Measurements from ENCODE around the gene SLC35D2.

The SLC35D2 gene

DNA sequence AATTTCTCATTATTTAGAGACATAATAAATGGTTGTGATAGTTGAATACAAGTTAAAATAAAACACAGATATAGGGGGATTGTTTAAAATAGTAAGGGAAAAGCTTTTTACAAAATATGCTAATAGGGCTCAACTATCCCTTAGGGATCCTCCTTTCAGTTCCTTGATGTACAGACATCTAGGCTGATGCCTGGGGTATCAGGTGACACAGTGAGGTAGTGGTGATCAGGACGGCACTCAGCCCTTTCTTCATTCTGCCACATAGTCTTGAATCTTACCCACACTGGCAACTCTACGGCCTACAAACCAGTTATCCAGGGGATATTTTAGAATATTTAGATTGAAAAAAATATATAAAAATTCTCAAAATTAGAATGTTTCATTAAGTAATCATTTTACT, 12.5 kb upstream of the SLC35D2 start:
- Histone ChIP-seq H3K4me1 (ENCODE audit: control insufficient read depth in 1 of 2, insufficient read depth in 2 of 2, low read length in 2 of 2) (no peaks in the 10 kb centered on the region), H3K36me3 (ENCODE audit: control insufficient read depth in 1 of 2, insufficient read depth in 2 of 2, low read length in 2 of 2) (no peaks in the 10 kb centered on the region), H3K27ac (ENCODE audit: low read length) (no peak overlapping the region), H3K4me3 (ENCODE audit: low read depth in 1 of 2, low read length in 2 of 2) (no peak overlapping the region), H3K9me3 (ENCODE audit: control insufficient read depth in 1 of 2, low read length in 2 of 2) (no peaks in the 10 kb centered on the region), H3K27me3 (ENCODE audit: low read depth, low read length) (no peaks in the 10 kb centered on the region)

DNA sequence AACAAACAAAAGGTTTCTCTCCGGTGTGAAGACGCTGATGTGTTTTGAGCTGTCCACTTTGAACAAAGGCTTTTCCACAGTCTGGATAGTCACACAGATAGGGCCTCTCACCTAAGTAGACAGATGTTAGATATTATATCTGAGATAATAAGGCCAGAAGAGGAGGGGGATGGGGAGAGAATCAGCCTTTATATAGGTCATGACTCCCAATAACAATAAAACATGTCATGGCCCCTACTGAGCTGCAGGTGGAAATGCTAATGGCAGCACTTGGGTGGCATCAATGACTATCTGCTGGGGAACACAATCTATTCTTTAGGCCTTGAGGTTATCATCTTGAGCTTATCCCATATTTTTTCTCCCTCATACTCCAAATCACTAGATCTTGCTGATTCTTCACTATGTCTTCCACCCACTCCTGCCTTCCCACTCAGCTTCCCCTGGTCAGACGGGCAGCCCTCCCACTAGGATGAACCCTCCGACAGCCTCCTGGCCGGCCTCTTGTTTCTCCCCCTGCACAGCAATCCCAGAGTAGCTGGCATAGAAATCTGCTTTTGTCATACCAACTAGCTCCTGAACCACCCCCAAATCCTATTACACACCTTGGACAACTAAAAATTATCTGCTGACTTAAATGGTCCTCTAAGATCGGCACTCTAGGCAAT, 11.5 kb upstream of the SLC35D2 start:
- H3K27ac ChIP-seq (ENCODE audit: low read length) = no peak overlapping the region

DNA sequence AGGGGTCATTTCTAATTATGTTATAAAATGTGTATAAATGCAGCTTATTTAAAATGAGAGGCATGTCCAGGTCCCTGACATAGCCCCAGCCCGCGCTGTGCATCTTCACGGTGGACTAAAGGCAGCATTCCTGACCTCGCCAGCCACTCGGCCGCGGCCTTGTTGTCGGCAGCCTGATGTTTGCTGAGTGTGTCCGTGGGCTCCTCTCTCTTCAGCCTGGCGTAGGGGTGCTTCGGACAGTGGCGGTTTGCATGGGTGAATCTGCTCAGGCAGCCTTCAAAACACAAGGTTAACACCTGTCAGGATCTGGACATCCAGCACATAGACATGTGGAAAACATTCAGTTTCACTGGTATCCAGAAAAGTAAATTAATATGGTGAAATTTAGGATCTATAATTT, 8.8 kb upstream of the SLC35D2 start:
- H3K27ac ChIP-seq (ENCODE audit: low read length) = no peak overlapping the region
- H3K4me1 ChIP-seq (ENCODE audit: control insufficient read depth in 1 of 2, insufficient read depth in 2 of 2, low read length in 2 of 2) = no peaks in the 10 kb centered on the region
- H3K36me3 ChIP-seq (ENCODE audit: control insufficient read depth in 1 of 2, insufficient read depth in 2 of 2, low read length in 2 of 2) = no peaks in the 10 kb centered on the region
- H3K27me3 ChIP-seq (ENCODE audit: low read depth, low read length) = no peaks in the 10 kb centered on the region
- no peak overlapping the region for H3K4me3 ChIP-seq (ENCODE audit: low read depth in 1 of 2, low read length in 2 of 2)
- H3K9me3 ChIP-seq (ENCODE audit: control insufficient read depth in 1 of 2, low read length in 2 of 2) = no peaks in the 10 kb centered on the region

More for the DNA sequence above, 11.5 kb upstream of the SLC35D2 start:
- Histone ChIP-seq H3K36me3 (ENCODE audit: control insufficient read depth in 1 of 2, insufficient read depth in 2 of 2, low read length in 2 of 2) (no peaks in the 10 kb centered on the region), H3K4me3 (ENCODE audit: low read depth in 1 of 2, low read length in 2 of 2) (no peak overlapping the region), H3K27me3 (ENCODE audit: low read depth, low read length) (no peaks in the 10 kb centered on the region), H3K4me1 (ENCODE audit: control insufficient read depth in 1 of 2, insufficient read depth in 2 of 2, low read length in 2 of 2) (no peaks in the 10 kb centered on the region), H3K9me3 (ENCODE audit: control insufficient read depth in 1 of 2, low read length in 2 of 2) (no peaks in the 10 kb centered on the region)

DNA sequence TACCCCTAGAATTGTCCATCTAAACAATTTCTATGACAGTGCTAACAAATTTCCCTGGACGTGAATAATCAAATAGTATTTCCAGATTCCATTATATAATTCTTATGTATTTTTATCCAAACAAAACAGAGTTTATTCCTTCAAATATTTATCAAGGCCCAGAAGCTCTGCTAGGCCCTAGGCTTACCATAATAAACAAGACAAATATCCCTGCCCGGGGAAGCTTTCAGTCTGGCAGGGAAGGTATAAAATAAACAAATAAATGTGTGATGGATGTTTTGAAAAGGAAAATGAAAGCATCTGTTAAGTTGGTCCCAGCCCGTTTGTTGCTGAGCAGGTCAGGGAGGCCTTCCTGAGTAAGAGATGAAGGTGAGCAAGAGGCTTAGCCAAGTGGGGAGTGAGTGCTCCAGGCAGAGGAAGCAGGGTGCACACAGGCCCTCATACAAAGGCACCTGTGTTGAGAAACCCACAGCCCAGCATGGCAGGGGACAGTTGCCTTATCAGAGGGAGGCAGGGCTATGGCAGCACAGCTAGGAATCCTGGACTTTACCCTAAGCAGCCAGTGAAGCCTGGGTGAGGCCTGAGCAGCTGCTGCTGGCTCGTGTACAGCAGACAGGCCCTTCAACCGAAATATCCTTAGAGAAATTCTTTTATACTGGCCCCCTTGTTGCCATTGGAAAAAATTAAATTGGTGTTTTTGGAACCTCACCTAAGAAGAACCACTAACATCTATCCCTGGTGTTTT, 7.7 kb upstream of the SLC35D2 start:
- Histone ChIP-seq H3K4me3 (ENCODE audit: low read depth in 1 of 2, low read length in 2 of 2) (no peak overlapping the region), H3K27me3 (ENCODE audit: low read depth, low read length) (no peaks in the 10 kb centered on the region), H3K9me3 (ENCODE audit: control insufficient read depth in 1 of 2, low read length in 2 of 2) (no peaks in the 10 kb centered on the region), H3K36me3 (ENCODE audit: control insufficient read depth in 1 of 2, insufficient read depth in 2 of 2, low read length in 2 of 2) (no peaks in the 10 kb centered on the region), H3K27ac (ENCODE audit: low read length) (peak overlapping the region; percentile 71), H3K4me1 (ENCODE audit: control insufficient read depth in 1 of 2, insufficient read depth in 2 of 2, low read length in 2 of 2) (no peaks in the 10 kb centered on the region)

DNA sequence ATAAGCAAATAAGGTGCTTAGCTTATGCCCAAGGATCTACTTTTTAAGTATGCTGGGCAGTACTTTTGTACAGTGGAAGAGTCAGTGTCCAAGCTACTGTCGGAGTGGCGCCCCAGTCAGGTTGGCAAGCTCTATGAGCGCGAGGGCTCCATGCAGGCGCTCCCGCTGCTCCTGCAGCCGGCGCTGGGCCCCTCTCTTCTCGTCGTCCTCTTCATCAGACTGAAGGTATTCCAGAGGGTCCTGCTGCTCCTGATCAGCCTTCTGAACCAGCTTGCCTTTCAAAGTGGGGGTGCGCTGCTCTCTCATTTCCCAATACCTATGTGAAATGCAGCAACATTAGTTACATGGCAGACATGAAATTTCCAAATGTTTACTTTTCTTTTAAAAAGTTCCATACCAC, 4.6 kb upstream of the SLC35D2 start:
- no peak overlapping the region for H3K4me3 ChIP-seq (ENCODE audit: low read depth in 1 of 2, low read length in 2 of 2)
- no peaks in the 10 kb centered on the region for H3K36me3 ChIP-seq (ENCODE audit: control insufficient read depth in 1 of 2, insufficient read depth in 2 of 2, low read length in 2 of 2)
- no peak overlapping the region for H3K27ac ChIP-seq (ENCODE audit: low read length)
- H3K9me3 ChIP-seq (ENCODE audit: control insufficient read depth in 1 of 2, low read length in 2 of 2) = no peaks in the 10 kb centered on the region
- no peaks in the 10 kb centered on the region for H3K4me1 ChIP-seq (ENCODE audit: control insufficient read depth in 1 of 2, insufficient read depth in 2 of 2, low read length in 2 of 2)
- H3K27me3 ChIP-seq (ENCODE audit: low read depth, low read length) = no peaks in the 10 kb centered on the region

- no peak overlapping the region for H3K4me3 ChIP-seq (ENCODE audit: low read depth in 1 of 2, low read length in 2 of 2)
- no peaks in the 10 kb centered on the region for H3K9me3 ChIP-seq (ENCODE audit: control insufficient read depth in 1 of 2, low read length in 2 of 2)
- peaks cover 6 to 10% of the 10 kb centered on the region in 2 donors for H3K4me1 ChIP-seq (ENCODE audit: control insufficient read depth in 1 of 2, insufficient read depth in 2 of 2, low read length in 2 of 2)
- no peak overlapping the region for H3K27ac ChIP-seq (ENCODE audit: low read length)
- no peaks in the 10 kb centered on the region for H3K27me3 ChIP-seq (ENCODE audit: low read depth, low read length)
- H3K36me3 ChIP-seq (ENCODE audit: control insufficient read depth in 1 of 2, insufficient read depth in 2 of 2, low read length in 2 of 2) = no peaks in the 10 kb centered on the region
Observed at GRCh38 chr9:96386157-96386556, 2.6 kb upstream of the SLC35D2 start.

DNA sequence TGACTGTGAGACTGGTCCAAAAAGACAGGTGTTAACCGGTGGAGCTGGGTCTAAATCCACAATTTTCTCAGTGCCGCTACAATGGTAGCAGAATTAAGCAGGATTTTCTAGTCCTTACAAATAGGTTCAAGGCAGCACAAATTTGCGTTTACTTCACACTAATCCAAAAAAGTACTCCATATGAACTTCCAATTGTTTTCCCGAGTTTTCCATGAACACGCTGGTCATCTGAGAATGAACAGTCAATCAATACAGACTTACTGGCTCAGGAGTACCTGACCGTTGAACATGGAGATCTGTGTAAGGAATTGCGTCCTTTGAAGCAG, 709 bp downstream of the SLC35D2 start:
- Histone ChIP-seq H3K4me3 (ENCODE audit: low read depth in 1 of 2, low read length in 2 of 2) (peak overlapping the region; percentile 79 to 96), H3K27ac (ENCODE audit: low read length) (peak overlapping the region; percentile 88), H3K27me3 (ENCODE audit: low read depth, low read length) (no peaks in the 10 kb centered on the region), H3K9me3 (ENCODE audit: control insufficient read depth in 1 of 2, low read length in 2 of 2) (no peaks in the 10 kb centered on the region), H3K36me3 (ENCODE audit: control insufficient read depth in 1 of 2, insufficient read depth in 2 of 2, low read length in 2 of 2) (peaks cover 0 to under 1% of the 10 kb centered on the region in 2 donors), H3K4me1 (ENCODE audit: control insufficient read depth in 1 of 2, insufficient read depth in 2 of 2, low read length in 2 of 2) (peaks cover 6 to 10% of the 10 kb centered on the region in 2 donors)

DNA sequence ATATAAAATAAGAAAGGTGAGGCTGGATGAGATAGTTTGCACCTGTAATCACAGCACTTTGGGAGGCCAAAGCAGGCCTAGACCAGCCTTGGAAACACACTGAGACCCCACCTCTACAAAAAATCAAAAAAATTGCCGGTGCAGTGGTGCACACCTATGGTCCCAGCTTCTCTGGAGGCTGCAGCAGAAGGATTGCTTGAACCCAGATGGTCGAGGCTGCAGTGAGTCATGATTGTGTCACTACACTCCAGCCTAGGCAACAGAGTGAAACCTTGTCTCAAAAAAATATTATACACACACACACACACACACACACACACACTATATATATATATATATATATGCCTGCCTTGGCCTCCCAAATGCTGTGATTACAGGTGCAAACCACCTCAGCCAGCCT, 1.3 kb downstream of the SLC35D2 start:
- peaks cover 0 to 5% of the 10 kb centered on the region in 2 donors for H3K36me3 ChIP-seq (ENCODE audit: control insufficient read depth in 1 of 2, insufficient read depth in 2 of 2, low read length in 2 of 2)
- H3K27me3 ChIP-seq (ENCODE audit: low read depth, low read length) = no peaks in the 10 kb centered on the region
- H3K4me3 ChIP-seq (ENCODE audit: low read depth in 1 of 2, low read length in 2 of 2) = peak overlapping the region; percentile 79 to 96
- H3K27ac ChIP-seq (ENCODE audit: low read length) = peak overlapping the region; percentile 8
- H3K9me3 ChIP-seq (ENCODE audit: control insufficient read depth in 1 of 2, low read length in 2 of 2) = no peaks in the 10 kb centered on the region
- peaks cover 6 to 14% of the 10 kb centered on the region in 2 donors for H3K4me1 ChIP-seq (ENCODE audit: control insufficient read depth in 1 of 2, insufficient read depth in 2 of 2, low read length in 2 of 2)

DNA sequence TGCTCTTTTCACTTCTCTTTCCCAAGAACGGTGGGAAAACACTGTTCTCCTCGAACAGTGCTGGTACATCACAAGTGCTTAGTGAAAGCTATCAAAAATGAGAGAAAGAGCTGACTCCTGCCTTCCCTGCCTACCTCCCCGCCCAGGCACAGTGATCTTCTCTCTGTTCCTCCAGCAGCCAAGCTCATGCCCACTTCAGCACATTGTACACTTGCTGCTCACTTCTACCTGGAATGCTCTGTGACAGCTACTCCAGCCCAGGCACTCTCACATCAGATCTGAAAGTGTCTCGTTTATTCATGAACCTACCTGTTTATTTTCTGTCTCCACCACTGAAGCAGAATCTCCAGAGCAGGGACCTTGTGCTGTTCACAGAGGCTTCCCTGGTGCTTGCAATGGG, 1.8 kb downstream of the SLC35D2 start:
- H3K4me1 ChIP-seq (ENCODE audit: control insufficient read depth in 1 of 2, insufficient read depth in 2 of 2, low read length in 2 of 2) = peaks cover 6 to 14% of the 10 kb centered on the region in 2 donors
- peak overlapping the region; percentile 8 for H3K27ac ChIP-seq (ENCODE audit: low read length)
- H3K4me3 ChIP-seq (ENCODE audit: low read depth in 1 of 2, low read length in 2 of 2) = peak overlapping the region in 1 of 2 donors; percentile 23

GRCh38 chr9:96381125-96381524, 2.4 kb downstream of the SLC35D2 start:
- H3K9me3 ChIP-seq (ENCODE audit: control insufficient read depth in 1 of 2, low read length in 2 of 2) = no peaks in the 10 kb centered on the region
- no peak overlapping the region for H3K4me3 ChIP-seq (ENCODE audit: low read depth in 1 of 2, low read length in 2 of 2)
- H3K27me3 ChIP-seq (ENCODE audit: low read depth, low read length) = no peaks in the 10 kb centered on the region
- no peak overlapping the region for H3K27ac ChIP-seq (ENCODE audit: low read length)
- H3K4me1 ChIP-seq (ENCODE audit: control insufficient read depth in 1 of 2, insufficient read depth in 2 of 2, low read length in 2 of 2) = peaks cover 6 to 14% of the 10 kb centered on the region in 2 donors
- peaks cover 0 to 5% of the 10 kb centered on the region in 2 donors for H3K36me3 ChIP-seq (ENCODE audit: control insufficient read depth in 1 of 2, insufficient read depth in 2 of 2, low read length in 2 of 2)

More for the DNA sequence above, 1.8 kb downstream of the SLC35D2 start:
- H3K9me3 ChIP-seq (ENCODE audit: control insufficient read depth in 1 of 2, low read length in 2 of 2) = no peaks in the 10 kb centered on the region
- peaks cover 0 to 5% of the 10 kb centered on the region in 2 donors for H3K36me3 ChIP-seq (ENCODE audit: control insufficient read depth in 1 of 2, insufficient read depth in 2 of 2, low read length in 2 of 2)
- H3K27me3 ChIP-seq (ENCODE audit: low read depth, low read length) = no peaks in the 10 kb centered on the region

DNA sequence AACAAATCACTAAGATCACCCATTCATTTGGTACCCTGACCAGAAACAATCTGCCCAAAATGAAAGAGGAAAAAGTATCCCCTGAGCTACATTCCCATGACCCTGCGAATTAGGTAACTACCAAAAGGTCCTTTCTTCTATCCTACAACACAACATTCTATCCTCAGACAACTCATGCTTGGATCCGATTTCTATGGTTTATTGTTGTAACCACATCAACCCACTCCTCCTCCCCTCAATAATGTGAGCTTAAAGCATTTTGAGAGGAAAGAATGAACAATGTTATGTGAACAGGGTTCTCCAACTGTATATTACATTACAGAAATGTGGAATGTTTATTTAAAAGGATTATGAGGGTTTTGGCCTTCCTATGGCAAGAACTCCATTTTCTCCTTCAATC, 4.0 kb downstream of the SLC35D2 start:
- Histone ChIP-seq H3K27ac (ENCODE audit: low read length) (no peak overlapping the region), H3K4me1 (ENCODE audit: control insufficient read depth in 1 of 2, insufficient read depth in 2 of 2, low read length in 2 of 2) (peaks cover 6 to 14% of the 10 kb centered on the region in 2 donors), H3K4me3 (ENCODE audit: low read depth in 1 of 2, low read length in 2 of 2) (no peak overlapping the region)

More for the DNA sequence above, 4.0 kb downstream of the SLC35D2 start:
- Histone ChIP-seq H3K9me3 (ENCODE audit: control insufficient read depth in 1 of 2, low read length in 2 of 2) (no peaks in the 10 kb centered on the region), H3K27me3 (ENCODE audit: low read depth, low read length) (no peaks in the 10 kb centered on the region), H3K36me3 (ENCODE audit: control insufficient read depth in 1 of 2, insufficient read depth in 2 of 2, low read length in 2 of 2) (peaks cover 0 to 5% of the 10 kb centered on the region in 2 donors)

Measured in muscle layer of duodenum (tissue), 2 donors.